Sciatic nerve (tissue), 2 donors: ENCODE measurements around the gene TFAP2E. TPM values are rescaled to one million over a fixed set of nuclear protein-coding genes. Genes with fewer than 3 reads are reported as not detected.
"Not testable (repeated sequence)": the region's sequence is repeated elsewhere in the genome, so short reads cannot be mapped to it uniquely, and the experiment has no call there.

Experiments
- ATAC-seq: fragments of 200-7000 bp; cut with Tn5 transposase; one replicate; pipeline ENCODE4 v1.9.1; 2020; ENCODE audit warnings: mild to moderate bottlenecking, moderate library complexity
- DNase-seq: peaks from one replicate; pipeline ENCODE4 v3.0.0-alpha.2; 2020; ENCODE audit warnings: low spot score
- intact Hi-C: fragments of 100-400 bp; cut with DNase I; formaldehyde crosslinking; loops from one replicate; pipeline ENCODE4 v1.14.2; 2022
- total RNA-seq: library from RNA; stranded (reverse); fragmentation: NEBNext Ultra II Directional; extraction: Animal tissue kit (Norgen Biotek cat#: 25700); gene quantifications from one replicate; pipeline ENCODE4 v1.2.1, GENCODE V29; 2021
- donor health status: DM: no; HTN: no; CAD: no.
- donor health status: DM: no; HTN: no; CAD: no.

Gene TFAP2E
- total RNA-seq, 1 donor from 2014 or later = 3.4 TPM

DNA sequence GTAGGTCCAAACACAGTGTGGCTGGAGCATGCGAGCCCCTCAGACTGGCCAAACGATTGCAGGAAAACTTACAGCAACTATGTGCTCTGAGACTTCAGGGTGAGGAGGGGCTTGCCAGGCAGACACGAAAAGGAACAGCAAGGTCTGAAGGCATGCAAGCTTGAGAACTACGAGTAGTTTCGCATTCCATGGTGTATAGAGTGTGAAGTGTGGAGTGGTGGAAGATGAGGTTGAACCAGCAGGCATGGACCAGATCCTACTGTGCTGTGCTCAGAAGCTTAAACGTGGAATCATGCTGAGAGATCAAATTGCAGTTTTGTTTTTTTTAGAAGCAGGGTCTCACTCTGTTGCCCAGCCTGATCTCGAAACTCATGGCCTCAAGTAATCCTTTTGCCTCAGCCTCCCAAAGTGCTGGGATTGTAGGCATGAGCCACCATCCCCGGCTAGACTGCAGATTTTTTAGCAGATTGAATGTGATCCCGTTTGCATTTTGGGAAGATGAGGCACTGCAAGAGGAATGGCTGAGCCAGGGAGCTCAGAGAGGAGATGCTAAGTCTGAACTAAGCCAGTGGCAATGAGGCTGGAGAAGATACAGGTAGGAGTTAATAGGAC lies 5.1 kb upstream of the TFAP2E start:
- intact Hi-C loops = loop anchor here (5.0 kb wide), 1 partner anchor 159 kb away; no protein-coding TSS in a partner anchor
- ATAC-seq = no peak

DNA sequence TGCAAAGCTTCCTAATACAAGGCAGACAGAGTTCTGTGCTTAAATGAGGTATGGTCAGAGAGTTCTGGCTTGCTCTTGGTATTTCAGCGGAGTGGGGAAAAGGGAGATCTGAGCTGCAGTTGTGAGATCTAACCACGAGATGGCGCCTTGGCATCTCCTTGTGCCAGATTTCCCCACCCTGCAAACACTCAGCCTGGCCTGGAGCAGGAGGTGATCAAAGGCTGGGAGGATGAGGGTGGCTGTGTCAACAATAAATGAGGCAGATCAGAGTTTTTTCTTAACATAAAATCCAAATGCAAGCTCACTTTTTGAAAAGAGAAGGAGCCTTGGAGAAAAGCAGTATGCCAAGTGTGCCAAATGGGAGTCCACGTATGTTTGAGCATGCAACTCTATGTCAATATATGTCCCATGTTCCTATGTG lies 4.1 kb upstream of the TFAP2E start:
- intact Hi-C loops = loop anchor here (5.0 kb wide), 1 partner anchor 158 kb away; no protein-coding TSS in a partner anchor
- DNase-seq (peak; percentile 79), ATAC-seq (peak; percentile 70)

More for the DNA sequence above, 5.1 kb upstream of the TFAP2E start:
- DNase-seq = no peak

DNA sequence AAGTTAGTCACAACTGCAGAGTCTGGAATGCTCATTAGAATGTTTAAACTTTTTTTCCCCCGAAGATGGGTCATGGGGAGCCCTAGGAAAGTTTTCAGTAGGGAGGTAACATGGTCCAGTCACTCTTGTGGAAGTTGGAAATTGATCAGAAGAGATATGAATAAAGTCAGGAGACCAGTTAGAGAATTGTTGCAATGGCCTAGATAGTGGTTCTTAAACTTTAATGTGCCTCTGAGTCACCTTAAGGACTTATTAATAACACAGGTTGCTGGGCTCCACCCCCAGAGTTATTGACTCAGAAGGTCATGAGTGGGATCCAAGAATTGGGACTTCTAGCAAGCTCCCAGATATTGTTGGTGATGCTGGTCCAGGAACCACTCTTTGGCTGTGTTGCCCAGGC lies 3.2 kb upstream of the TFAP2E start:
- intact Hi-C loops = loop anchor here (5.0 to 10.0 kb wide), 2 partner anchors 157 to 205 kb away; no protein-coding TSS in a partner anchor
- no peak for ATAC-seq
- DNase-seq = peak; percentile 33

DNA sequence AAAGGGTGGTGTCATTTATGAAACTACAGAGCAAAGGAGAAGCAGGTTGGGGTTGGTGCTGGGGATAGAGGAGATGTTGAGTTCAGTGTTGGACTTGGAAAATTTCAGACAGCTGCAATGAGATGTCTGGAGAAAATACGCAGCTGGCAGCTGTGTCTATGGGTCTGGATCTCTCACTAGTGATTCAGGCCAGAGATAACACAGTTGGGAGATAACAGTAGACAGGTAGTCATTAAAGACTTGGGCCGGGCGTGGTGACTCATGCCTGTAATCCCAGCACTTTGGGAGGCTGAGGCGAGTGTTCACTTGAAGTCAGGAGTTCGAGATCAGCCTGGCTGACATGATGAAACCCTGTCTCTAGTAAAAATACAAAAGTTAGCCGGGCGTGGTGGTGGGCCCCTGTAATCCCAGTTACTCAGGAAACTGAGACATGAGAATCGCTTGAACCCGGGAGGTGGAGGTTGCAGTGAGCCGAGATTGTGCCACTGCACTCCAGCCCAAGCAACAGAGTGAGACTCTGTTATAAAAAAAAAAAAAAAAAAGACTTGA lies 2.5 kb upstream of the TFAP2E start:
- intact Hi-C loops = loop anchor here (10.0 kb wide), 1 partner anchor 204 kb away; no protein-coding TSS in a partner anchor
- DNase-seq = peak; percentile 25
- no peak for ATAC-seq

DNA sequence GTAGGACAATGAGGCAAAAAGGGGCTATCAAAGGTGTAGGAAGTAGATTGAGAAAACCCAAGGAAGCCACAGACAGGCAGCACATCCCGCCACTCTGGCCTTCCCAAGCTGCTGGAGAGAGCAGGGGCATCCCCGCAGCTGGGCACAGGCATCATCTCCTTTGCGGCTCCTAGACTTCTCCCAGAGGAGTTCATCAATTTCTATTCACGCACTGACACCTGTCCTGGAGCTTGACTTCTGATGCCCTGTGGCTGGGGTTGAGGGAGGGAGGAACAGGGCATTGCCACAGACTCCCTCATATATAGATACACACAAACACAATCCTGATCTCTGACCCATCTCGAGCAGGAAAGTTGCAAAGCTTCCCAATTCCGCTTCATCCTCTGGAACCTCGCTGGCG lies 1.9 kb upstream of the TFAP2E start:
- intact Hi-C loops = loop anchor here (10.0 kb wide), 1 partner anchor 204 kb away; no protein-coding TSS in a partner anchor
- DNase-seq = peak; percentile 39
- no peak for ATAC-seq

DNA sequence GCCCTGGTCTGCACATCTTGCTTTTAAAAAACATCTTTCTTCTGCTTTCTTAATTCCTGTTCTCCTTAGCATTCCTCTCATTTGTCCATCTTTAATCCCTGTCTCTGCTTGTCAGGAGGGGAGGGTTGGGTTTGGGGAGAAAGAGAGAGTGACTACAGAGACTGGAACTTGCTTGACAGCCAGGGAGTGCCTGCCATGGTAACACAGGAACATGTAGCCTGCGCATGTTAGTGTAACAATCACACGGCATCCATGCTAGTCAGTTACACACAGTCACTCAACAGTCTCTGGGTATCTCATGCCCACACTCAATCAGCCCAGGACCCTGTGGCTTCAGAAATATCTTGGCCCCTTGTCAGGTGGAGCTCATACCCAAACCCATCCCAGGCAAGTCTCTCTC lies 818 bp upstream of the TFAP2E start:
- ATAC-seq = no peak
- DNase-seq = no peak
- intact Hi-C loops = loop anchor here (10.0 kb wide), 1 partner anchor 203 kb away; no protein-coding TSS in a partner anchor

DNA sequence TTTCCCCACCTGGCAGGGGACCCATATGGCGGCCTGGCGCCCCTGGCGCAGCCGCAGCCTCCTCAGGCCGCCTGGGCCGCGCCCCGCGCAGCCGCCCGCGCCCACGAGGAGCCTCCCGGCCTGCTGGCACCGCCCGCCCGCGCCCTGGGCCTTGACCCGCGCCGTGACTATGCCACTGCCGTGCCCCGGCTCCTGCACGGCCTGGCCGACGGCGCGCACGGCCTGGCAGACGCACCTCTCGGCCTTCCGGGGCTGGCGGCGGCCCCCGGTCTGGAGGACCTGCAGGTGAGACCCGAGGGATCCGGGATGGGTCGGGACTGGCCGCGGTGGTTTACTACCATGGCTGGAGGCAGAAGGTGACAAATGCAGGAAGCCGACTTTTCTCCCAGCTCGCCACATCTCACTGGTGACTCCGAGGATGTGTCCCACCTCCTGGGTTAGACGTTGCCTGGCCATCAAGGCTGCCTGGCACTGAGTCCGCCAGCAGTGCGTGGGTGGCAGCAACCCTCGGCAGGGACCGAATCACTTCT lies 1.1 kb downstream of the TFAP2E start:
- intact Hi-C loops = loop anchor here (10.0 kb wide), 1 partner anchor 201 kb away; no protein-coding TSS in a partner anchor
- ATAC-seq (no peak), DNase-seq (no peak)

DNA sequence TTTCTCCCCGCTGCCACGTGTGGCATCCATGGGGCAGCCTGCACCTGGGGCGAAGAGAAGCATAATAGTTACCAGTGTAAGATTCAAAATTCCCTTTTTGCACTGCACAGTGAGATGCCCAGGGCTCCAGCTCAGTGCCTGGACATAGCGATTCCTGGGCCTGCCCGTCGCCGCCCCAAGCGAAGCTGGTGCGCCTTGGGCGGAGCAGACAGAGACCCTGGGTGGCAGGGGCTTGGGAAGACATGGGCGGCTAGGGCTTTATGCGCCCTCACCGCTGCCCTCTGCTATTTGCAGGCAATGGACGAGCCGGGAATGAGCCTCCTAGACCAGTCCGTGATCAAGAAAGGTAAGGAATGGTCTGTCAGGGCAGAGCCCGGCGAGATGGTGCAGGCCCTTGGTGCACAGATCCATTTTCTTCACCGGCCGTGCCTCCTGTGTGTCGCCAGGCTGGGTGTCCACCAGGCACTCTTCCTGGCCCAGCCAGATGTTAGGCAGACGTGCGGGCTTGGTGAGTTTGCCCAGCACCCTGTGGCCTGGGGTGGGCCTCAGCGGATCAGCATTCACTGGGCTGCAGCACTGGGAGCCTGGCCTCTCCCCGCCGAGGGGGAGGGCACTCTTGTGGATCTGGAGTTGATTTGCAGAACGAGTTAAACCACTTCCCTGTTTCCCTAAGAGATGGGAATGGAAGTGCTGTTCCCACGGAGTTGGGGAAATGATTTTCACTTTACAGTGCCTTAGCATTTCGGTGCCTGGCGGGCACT lies 1.7 kb downstream of the TFAP2E start:
- intact Hi-C loops = loop anchor here (10.0 kb wide), 1 partner anchor 200 kb away; no protein-coding TSS in a partner anchor
- ATAC-seq (no peak), DNase-seq (no peak)

DNA sequence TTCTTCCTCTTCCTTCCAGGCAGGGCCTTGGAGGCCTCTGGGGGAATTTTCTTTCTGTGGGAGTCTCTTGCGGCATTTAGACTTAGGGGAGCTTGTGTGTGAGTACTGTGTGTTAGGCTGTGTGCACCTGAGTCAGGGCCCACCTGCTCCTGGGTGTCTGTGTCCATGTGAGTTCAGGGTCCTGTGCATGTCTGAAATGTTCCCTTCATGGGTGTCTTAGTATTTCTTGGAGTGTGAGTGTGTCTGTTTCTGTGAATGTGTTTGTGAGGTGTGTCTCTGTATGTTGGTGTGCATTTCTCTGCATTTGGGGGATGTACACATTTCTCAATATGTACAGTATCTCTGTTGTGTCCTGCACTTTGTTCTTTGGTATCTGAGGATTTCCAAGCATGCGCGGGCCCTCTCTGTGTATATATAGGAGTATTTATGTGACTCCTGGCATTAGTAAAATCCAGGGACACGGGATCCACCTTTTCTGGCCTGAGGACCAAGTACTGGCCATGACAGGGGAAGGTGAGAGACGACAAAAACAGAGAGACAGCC lies 2.4 kb downstream of the TFAP2E start:
- DNase-seq = no peak
- ATAC-seq = no peak
- intact Hi-C loops = loop anchor here (10.0 kb wide), 1 partner anchor 199 kb away; no protein-coding TSS in a partner anchor

DNA sequence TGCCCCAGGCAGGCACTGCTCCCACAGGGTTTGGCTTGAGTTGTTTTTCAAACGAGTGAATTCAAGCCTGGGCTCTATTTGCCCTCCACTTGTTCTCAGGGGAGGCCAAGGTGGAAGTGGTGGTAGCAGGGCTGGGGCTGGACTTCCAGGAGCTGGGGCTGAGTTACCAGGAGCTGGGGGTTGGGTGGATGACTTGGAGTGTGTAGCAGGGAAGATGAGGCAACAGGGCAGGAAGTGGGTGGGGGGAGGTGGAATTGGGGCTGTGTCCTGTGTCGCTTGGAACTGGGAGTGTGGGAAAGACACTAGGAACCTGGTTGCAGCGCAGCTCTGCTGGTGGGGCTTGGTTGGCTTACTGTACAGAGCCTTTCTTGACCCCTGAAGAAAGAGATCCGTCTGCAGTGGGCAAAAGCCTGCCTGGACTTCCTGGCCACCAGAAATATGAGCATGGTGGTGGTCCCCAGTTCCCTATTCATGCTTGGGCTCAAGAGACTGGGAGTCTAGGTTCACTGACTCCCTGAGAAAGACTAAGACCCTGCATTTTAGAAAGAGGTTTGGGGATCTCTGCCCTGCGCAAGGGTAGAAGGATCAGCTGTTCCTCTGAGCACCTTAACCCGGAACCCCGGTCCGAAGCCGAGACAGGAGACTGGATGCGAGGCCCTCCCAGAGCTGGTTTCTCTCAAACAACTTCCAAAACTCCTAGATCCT lies 3.1 kb downstream of the TFAP2E start:
- DNase-seq (no peak), ATAC-seq (no peak)
- intact Hi-C loops = loop anchor here (10.0 kb wide), 1 partner anchor 199 kb away; no protein-coding TSS in a partner anchor

DNA sequence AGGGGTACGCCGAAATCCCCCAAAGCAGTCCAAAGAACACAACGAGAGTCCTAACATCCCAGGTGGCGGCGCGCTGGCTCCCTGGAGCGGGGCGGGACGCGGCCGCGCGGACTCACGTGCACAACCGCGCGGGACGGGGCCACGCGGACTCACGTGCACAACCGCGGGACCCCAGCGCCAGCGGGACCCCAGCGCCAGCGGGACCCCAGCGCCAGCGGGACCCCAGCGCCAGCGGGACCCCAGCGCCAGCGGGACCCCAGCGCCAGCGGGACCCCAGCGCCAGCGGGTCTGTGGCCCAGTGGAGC lies 3.6 kb downstream of the TFAP2E start:
- ATAC-seq, DNase-seq: not testable (repeated sequence)
- intact Hi-C loops = loop anchor here (10.0 kb wide), 1 partner anchor 198 kb away; no protein-coding TSS in a partner anchor

DNA sequence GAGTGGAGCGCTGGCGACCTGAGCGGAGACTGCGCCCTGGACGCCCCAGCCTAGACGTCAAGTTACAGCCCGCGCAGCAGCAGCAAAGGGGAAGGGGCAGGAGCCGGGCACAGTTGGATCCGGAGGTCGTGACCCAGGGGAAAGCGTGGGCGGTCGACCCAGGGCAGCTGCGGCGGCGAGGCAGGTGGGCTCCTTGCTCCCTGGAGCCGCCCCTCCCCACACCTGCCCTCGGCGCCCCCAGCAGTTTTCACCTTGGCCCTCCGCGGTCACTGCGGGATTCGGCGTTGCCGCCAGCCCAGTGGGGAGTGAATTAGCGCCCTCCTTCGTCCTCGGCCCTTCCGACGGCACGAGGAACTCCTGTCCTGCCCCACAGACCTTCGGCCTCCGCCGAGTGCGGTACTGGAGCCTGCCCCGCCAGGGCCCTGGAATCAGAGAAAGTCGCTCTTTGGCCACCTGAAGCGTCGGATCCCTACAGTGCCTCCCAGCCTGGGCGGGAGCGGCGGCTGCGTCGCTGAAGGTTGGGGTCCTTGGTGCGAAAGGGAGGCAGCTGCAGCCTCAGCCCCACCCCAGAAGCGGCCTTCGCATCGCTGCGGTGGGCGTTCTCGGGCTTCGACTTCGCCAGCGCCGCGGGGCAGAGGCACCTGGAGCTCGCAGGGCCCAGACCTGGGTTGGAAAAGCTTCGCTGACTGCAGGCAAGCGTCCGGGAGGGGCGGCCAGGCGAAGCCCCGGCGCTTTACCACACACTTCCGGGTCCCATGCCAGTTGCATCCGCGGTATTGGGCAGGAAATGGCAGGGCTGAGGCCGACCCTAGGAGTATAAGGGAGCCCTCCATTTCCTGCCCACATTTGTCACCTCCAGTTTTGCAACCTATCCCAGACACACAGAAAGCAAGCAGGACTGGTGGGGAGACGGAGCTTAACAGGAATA lies 4.2 kb downstream of the TFAP2E start:
- no peak for DNase-seq
- ATAC-seq = peak; percentile 78

DNA sequence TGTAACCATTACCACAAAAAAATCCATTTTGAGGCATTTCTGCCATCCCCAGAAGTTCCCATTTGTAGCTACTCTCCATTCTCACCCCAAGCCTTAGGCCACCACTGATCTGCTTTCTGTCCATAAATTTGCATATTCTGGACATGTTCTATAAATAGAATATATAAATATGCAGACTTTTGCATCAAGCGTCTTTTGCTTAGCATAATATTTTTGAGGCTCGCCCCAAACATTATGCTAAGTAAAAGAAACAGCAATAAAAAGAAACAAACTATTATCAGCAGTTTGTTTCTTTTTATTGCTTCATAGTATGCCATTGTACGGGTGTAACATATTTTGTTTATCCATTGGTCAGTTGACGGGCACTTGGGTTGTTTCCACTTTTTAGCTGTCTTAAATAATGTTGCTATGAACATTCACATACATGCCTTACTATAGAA lies 7.9 kb downstream of the TFAP2E start:
- no peak for DNase-seq
- ATAC-seq = no peak
- intact Hi-C loops = no loop called here

More for the DNA sequence above, 4.2 kb downstream of the TFAP2E start:
- intact Hi-C loops = loop anchor here (10.0 kb wide), 1 partner anchor 197 kb away; no protein-coding TSS in a partner anchor

DNA sequence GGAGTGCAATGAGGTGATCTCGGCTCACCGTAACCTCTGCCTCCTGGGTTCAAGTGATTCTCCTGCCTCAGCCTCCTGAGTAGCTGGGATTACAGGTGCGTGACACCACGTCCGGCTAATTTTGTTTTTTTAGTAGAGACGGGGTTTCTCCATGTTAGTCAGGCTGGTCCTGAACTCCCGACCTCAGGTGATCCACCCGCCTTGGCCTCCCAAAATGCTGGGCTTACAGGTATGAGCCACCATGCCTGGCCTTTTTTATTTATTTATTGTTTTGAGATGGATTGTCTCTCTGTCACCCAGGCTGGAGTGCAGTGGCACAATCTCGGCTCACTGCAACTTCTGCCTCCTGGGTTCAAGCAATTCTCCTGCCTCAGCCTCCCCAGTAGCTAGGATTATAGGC lies 8.5 kb downstream of the TFAP2E start:
- intact Hi-C loops, DNase-seq, ATAC-seq: not testable (repeated sequence)

DNA sequence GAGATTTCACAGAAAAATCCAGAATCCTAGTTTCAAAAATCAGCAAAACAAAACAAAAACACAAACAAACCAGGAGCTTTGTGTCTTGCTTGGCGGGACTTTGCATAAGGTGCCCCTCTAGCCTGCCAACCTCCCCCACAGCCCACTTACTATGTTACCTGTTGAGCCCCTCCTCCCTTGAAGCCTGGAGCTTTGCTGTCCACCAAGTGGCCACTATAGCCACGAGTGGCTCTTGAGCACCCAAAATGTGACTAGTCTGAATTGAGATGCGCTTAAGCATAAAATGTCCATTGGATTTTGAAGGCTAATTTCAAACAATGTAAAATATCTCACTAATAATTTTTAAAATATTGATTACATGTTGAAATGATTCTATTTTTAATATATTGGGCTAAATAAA lies 12.2 kb downstream of the TFAP2E start:
- intact Hi-C loops = no loop called here
- no peak for DNase-seq
- ATAC-seq = no peak

DNA sequence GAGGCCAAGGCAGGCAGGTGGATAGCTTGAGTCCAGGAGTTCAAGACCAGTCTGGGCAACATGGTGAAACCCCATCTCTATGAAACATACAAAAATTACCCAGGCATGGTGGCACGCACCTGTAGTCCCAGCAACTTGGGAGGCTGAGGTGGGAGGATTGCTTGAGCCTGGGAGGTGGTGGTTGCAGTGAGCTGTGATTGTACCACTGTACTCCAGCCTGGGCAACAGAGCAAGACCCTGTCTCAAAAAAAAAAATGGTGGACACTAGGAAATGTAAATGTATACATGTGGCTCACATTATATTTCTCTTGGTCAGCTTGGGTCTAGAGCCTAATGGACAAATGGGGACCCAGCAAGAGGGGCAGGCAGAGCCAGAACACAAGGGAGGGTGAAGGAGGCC lies 12.7 kb downstream of the TFAP2E start:
- DNase-seq, intact Hi-C loops, ATAC-seq: not testable (repeated sequence)

DNA sequence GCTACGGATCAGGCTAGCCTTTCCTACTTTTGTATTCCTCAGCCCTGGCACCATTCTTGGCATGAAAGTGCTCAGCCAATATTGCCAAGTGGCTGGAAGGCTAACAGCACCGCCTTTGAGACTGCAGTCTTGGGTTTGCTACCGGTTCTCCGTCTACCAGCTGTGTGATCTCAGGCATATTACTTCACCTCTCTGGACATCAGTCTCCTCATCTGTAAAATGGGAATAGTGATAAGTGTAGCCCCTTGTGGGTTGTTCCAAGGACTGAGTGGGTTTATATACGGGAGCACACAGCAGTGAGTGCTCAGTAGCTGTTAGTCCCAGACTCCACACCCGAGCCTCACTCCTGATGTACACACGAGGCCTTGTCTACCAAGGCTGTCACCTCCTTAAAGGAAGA lies 13.7 kb downstream of the TFAP2E start:
- DNase-seq (no peak), ATAC-seq (no peak)
- intact Hi-C loops = no loop called here
